AG04449 (cell line): ENCODE results near the gene MTSS2.
A peak's percentile ranks its signal among the peaks of the same experiment; 100 is the strongest.

ENCODE experiments used
- CTCF ChIA-PET: fragments of 350-600 bp; formaldehyde crosslinking; extraction: SDS; loops from one replicate; lab custom pipeline; 2021; ENCODE audit warnings: antibody characterized with exemption; lab: Yijun Ruan, JAX
- POLR2A ChIA-PET: fragments of 400-600, 350-600 bp; formaldehyde crosslinking; extraction: SDS; loops from one replicate; lab custom pipeline; 2020; ENCODE audit warnings: antibody characterized with exemption, inconsistent platforms; lab: Yijun Ruan, JAX
- DNase-seq: peaks from one replicate; pipeline ENCODE4 v3.0.0-alpha.2; 2010; ENCODE audit warnings: low read depth, low spot score
- H3K4me3 ChIP-seq: 2 replicates; pipeline ENCODE4 v1.5.1; 2011; ENCODE audit warnings: low read depth, mild to moderate bottlenecking, control low read depth, low read length
- TF ChIP-seq, protein P1 (sequence below): IDR thresholded peaks from one replicate; pipeline ENCODE4 v1.5.1; 2011; ENCODE audit warnings: mild to moderate bottlenecking, moderate library complexity, low read length, control low read depth, inconsistent platforms; ENCODE audit not compliant: insufficient read depth; ENCODE audit errors: missing control alignments

MTSS2 gene

GRCh38 chr16:70700101-70701020 is 14.5 kb upstream of the MTSS2 start:
- DNase-seq = no peak
- POLR2A ChIA-PET = no interaction called here
- no peak overlapping the region for H3K4me3 ChIP-seq
- CTCF ChIA-PET = interaction anchor here (1.0 to 1.3 kb wide), 3 partner anchors 8 to 70 kb away, joined by 3 read pairs; no protein-coding TSS in a partner anchor
- TF ChIP-seq, protein P1, sequence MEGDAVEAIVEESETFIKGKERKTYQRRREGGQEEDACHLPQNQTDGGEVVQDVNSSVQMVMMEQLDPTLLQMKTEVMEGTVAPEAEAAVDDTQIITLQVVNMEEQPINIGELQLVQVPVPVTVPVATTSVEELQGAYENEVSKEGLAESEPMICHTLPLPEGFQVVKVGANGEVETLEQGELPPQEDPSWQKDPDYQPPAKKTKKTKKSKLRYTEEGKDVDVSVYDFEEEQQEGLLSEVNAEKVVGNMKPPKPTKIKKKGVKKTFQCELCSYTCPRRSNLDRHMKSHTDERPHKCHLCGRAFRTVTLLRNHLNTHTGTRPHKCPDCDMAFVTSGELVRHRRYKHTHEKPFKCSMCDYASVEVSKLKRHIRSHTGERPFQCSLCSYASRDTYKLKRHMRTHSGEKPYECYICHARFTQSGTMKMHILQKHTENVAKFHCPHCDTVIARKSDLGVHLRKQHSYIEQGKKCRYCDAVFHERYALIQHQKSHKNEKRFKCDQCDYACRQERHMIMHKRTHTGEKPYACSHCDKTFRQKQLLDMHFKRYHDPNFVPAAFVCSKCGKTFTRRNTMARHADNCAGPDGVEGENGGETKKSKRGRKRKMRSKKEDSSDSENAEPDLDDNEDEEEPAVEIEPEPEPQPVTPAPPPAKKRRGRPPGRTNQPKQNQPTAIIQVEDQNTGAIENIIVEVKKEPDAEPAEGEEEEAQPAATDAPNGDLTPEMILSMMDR = no peak

DNA sequence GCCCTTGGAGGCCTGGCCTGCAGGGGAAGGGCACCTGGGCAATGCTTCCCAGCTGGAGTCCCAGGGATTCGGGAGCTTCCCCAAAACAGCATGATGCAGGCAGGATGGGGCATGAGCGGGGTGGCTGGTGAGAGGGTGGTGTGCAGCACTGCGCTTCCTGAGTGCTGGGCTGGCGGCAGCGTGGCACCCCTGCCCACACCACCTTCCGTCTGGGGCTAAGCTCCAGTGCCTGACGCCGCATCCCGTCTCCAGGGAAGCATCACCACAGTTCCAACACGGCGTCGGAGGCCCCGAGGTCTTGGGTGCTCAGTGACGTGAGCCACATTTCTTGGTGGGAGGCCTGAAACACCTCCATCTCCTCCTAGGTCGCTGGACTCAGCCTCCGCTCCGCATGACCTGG is 13.8 kb upstream of the MTSS2 start:
- DNase-seq = no peak
- CTCF ChIA-PET = no interaction called here
- POLR2A ChIA-PET = no interaction called here
- TF ChIP-seq, protein P1 = no peak
- no peak overlapping the region for H3K4me3 ChIP-seq

DNA sequence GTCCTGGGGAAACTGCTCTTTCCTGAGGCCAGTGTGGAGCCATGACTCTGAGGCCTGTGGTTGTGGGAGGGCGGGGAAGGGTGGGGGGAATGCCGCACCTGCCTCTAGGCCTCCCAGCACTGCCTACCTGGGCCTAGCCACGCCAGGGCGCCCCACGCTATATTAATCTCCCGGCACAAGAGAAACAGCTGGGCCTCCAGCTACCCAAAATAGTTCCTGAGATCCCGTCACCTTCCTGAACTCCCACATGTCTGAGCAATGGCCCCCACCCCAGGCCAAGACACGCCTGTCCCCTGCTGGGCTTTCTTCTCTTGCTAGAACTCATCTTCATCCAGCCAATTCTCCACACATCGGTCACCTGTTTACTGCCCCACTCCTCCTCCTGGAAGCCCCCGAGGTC is 13.0 kb upstream of the MTSS2 start:
- ChIA-PET POLR2A (no interaction called here), CTCF (interaction anchor here (1.0 kb wide), 1 partner anchor 39 kb away, joined by 3 read pairs; no protein-coding TSS in a partner anchor)
- TF ChIP-seq, protein P1 = no peak
- DNase-seq = no peak
- H3K4me3 ChIP-seq = no peak overlapping the region

DNA sequence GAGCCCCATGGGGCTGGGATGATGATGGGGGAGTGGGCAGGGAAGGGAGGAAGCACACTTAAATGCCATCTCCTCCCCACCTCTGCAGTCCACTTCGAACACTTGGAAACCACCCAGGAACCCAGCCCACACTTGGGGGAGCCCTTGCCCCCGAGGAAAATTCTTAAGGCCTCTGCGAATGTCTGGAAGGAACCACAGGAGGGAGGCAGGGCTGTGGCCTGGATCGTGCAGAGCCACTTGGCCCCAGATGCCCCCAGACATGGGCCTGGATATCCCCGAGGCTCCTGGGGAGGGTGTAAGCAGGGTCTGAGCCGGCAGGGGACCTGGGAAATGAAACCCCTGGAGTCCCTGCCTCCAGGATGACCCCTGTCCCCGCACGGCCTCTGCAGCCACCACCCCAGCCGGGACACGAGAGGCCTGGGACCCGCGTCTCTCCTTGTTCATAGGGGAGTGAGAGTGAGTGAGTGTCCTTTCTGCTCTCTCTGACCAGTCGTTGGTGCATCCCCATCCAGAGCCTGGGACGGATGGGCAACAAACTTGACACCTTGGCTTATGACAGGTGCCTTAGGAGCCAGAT is 11.8 kb upstream of the MTSS2 start:
- no peak overlapping the region for H3K4me3 ChIP-seq
- ChIA-PET POLR2A (interaction anchor here (1.1 kb wide), 1 partner anchor 17 kb away, joined by 3 read pairs; no protein-coding TSS in a partner anchor), CTCF (interaction anchor here (1.0 to 1.1 kb wide), 2 partner anchors 41 to 53 kb away, joined by 3 read pairs; no protein-coding TSS in a partner anchor)
- DNase-seq = no peak
- TF ChIP-seq, protein P1 = peak; percentile 8

GRCh38 chr16:70696952-70697593 is 11.2 kb upstream of the MTSS2 start:
- TF ChIP-seq, protein P1 = no peak
- ChIA-PET CTCF (interaction anchor here (1.0 to 1.1 kb wide), 3 partner anchors 41 to 74 kb away, joined by 3 read pairs; no protein-coding TSS in a partner anchor), POLR2A (interaction anchor here (1.1 kb wide), 1 partner anchor 18 kb away, joined by 3 read pairs; no protein-coding TSS in a partner anchor)
- no peak overlapping the region for H3K4me3 ChIP-seq
- DNase-seq = no peak
